HG02588 (cell line): Measurements from ENCODE around the gene RAD51D.
"Not testable (repeated sequence)": the region's sequence is repeated elsewhere in the genome, so short reads cannot be mapped to it uniquely, and the experiment has no call there.

ENCODE experiments used
- ATAC-seq: cut with Tn5 transposase; IDR thresholded peaks from one replicate; pipeline ENCODE4 v1.9.1; 2021; ENCODE audit warnings: mild to moderate bottlenecking, moderate library complexity; ENCODE audit not compliant: unreplicated experiment

RAD51D gene

DNA sequence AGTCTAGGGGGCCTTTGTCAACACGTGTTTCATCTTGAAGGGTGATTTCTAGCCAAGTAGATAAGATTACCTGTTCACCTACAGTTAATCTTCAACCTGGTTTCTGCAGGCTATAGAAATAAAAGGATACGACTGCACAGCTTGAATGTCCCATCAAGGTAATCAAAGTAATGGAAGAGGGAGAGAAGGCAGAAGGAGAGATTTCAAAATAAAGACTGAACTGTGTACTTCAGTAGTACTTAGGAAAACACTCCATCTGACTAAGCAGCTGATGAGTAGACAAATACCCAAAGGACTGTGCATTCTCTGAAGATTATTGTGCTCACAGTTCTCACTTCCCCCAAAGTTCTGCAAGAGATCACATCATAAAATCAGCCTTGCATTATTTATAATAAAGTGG lies 50.3 kb downstream of the RAD51D start:
- no peak for ATAC-seq

DNA sequence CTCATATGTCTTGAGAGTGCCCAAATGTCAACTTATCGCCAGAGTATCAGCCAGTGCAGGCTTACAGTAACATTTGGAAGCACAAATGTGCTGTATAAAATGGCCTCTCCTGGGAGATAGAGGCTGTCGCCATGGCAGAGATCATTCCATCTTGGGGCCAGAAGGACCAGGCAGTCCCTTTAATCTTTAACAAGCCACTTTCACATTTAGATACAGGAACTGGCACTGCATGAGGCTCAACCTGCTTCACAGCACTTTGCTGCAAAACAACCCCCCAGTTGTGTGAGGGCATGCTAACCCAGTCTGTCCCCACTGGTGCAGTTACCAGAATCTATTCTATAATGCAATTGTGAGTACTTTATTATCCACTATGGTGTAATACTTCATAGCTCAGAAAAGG lies 51.4 kb downstream of the RAD51D start:
- no peak for ATAC-seq

DNA sequence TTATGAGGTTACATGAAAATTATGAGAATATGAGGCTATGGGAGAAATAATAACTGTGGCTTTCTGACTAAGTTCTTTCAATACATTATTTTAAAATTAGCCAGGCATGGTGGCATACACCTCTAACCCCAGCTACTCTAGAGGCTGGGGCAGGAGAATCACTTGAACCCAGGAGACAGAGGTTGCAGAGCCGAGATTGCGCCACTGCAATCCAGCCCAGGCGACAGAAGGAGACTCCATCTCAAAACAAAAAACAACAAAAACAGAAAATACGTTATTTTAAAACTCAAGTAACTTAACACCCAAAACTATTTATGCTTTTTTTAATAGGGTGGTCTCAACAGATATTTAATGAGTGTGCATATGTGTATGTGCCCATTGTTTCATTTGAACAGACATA lies 53.8 kb downstream of the RAD51D start:
- no peak for ATAC-seq

DNA sequence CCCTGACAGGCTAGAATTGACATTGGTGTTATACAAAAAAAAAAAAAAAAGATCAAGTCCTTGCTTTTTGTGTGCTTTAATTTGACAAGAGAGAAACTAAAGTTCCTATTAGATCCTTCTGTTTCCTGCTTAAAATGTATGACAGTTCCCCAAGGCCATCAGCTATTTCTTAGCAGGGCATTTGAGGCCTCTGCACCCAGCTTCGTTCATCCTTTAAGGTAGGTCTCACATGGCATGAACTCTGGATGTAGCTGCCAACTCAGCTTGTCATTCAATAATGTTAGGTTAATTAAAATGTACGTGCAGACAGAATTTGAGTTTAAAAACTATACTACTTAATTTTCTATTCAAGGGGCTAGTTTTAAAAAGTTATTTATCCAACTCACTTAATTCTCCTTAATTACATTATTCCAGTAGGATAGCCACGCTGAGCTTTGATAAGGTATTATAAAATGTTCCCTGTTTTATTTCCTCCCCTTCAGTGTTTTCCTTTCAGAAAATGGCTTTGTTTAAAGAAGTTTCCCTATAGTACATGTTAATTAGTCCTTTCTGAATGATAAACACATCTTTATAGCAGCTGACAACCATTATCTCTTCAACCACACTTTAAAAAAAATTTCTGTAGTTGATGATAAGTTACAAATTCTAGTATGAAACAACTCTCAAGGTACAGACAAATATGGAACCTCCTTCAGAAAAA lies 55.0 kb downstream of the RAD51D start:
- ATAC-seq = no peak

DNA sequence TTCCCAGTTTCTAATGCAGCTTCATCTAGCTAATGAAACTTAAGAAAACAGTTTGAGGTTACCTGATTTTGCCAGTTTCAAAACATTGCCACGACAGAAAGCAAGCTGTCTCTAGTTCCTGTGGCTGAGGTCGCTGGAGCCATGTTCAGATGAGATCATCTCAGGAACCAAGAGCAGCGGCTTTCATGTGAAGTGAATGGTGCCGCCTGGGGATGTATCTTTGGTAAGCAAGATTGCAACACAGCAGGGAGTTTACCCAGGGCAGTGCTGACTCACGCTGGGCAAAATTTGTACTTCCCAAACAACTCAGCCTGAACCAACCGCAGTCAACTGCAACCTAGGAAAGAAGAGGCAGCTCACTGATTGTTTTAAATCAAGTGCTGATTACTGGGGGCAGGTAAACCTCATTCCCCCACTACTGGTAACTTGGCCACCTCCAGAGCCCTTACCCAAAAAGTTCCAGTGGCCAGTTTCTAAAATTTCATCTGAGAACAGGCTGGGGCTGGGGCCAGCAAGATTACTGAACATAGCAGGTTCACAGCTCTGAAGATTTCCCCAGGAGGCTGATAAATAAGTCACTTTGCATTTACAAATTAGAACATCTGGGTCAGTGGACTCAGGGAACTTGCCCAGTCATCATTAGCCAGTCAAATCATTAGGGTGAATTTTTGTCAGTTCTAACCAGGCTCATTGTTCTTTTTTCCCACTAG lies 56.0 kb downstream of the RAD51D start, which contains the start of gene RFFL:
RFFL (minus strand) TSS at position 194 of the 710 bp plus-strand sequence. CDS start 37,154 bp downstream, outside the sequence.
- ATAC-seq = peak; percentile 87

DNA sequence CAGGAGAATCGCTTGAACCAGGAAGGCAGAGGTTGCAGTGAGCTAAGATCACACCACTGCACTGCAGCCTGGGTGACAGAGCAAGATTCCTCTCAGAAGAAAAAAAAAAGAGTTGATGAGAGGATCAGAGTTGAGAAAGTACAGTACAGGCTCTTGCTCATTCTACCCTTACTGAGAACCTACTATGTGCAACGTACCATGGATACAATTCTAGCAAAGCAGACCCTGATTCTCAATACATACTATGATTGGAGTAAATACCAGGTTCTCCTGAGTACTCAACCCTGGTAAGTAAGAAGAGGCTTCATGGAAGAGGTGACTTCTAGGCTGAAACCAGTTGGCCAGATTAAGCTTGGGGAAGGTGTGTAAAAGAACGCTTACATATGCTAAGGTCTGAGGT lies 57.4 kb downstream of the RAD51D start:
- ATAC-seq = no peak

DNA sequence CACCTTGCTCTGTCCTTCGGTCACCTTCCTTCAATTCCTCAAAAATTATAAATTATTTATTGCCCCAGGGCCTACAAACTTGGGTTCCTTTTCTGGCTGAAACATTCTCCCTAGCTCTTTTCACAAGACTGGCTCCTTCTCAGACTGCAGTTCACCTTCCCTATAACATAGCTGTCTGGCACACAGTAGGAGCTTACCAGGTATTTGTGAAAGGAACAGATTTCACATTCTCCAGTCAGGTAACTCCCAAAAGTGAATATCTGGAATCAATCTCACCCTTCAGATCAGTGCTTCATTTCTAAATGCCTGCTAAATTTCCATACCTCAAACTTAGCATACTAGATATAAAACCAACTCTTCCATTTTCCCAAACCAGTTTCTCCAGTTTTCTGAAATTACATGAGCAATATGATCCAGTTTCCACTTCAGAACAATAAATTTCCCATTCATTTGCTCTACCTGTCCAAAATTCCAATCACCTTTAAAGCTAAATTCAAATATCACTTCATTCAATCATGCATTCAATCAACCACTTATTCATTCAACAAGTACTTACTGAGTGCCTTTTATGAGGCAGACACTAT lies 62.2 kb downstream of the RAD51D start:
- no peak for ATAC-seq

DNA sequence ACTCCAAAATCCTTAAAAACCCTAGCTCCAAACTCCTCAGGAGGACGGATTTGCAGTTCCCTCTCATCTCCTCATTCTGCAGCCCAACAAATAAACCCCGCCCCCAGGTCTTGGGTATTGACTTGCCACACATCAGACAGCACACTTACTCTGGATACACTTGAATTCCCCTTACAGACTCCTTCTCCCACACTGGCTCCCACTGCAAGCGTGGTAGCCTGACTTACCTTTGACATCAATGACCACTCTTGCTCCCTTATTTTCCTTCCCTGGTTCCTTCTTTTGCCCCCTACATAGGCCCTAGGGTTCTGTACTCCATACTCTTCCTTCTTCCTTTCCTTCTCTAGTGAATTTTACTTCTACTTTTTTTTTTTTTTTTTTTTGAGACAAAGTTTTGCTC lies 63.6 kb downstream of the RAD51D start:
- ATAC-seq = no peak

DNA sequence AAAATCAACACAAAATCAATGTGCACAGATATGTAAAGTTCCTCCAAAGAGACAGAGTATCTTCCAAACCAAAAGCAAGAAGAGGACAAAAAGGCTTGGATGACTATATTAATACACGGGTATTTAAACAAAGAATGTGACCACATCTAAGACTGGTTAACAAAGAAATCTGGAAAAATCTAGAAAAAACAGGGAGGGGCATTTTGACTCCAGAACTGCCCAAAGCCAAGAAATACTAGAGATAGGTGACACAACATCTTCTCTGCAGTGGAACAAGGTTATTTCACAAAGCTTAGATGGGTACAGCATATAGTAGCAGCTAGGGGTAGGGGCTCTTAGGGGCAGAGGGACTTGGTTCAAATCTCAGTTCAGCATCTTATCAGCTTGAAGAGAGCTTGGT lies 66.5 kb downstream of the RAD51D start:
- no peak for ATAC-seq

DNA sequence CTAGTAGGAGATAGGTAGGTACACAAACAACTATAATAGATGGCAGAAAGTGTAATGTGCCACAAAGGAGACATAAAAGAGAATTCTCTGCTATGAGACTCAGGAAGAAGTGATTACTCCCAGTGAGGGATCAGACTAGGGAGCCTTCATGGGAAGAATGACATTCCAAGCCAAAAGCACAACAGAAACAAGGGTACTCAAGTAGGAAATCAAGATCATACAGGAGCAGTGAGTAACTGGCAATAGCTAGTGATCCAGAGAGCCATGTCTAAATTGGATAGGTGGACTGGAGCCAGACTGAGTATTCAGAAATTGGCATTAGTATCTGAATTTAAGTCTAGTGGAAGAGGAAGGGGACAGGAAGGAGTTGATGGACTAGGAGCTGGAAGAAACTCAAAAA lies 66.9 kb downstream of the RAD51D start:
- ATAC-seq = no peak

DNA sequence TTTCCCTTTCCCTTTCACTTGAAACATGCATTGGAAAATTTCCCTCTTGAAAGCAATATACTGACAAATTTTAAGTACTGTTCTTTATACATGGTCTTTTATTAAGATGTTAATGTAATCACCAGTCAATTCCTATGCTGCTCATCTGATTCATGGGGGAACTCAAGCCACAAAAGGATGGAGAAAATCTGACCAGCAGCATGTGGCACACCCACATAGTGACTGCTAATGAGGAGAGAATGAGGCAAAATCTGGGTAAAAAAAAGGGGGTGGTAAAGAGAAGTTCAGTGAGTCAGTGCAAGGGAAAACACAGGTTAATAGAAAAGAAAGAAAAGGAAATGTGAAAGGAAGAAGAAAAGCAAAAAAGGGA lies 67.4 kb downstream of the RAD51D start:
- ATAC-seq = no peak

DNA sequence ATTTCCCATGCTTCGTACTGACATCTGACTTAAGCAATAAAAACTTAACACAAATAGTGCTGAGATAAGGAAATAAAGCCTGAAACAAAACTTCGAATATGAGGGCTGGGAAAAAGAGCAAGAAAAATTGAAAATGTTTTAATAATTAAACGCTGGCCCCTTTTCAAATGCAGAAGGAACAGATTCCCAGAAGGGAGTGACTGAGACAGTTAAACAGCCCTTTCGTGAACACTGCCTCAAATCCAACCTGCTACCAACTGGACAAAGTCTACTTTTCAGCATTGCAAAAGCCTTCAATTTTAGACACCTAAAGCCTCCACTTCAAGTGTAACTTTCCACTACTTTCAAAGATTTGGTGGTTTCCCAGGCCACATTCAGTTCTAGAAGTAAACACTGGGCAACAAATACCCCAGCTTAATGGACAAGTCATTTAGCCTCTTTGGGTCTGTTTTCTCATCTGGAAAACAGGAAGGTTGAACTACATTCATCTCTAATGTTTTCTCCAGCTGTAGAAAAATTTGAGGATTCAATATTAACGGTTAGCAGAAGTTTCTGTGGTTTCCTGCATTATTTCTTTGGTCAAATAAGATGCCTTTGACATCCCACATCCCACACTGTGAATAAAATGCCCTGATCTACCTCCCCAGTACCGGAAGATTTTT lies 68.0 kb downstream of the RAD51D start:
- peak; percentile 43 for ATAC-seq

DNA sequence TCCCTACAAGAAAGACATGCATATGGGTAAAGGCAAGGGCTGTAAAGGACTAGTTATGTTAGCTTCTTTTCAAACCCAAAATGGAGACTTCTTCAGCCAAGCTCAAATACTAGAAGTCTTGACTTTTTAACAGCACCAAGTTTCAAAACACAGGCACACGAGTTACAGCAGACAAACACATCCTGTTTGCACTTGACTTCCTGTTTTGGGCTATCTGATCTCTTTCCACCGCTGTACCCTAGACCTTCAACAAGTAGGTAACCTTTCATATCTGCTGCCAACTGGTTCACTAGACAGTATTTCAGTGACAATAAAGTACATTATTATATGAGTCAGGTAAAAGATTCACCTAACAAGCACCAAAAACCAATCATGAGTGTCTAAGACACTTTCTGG lies 68.5 kb downstream of the RAD51D start:
- peak; percentile 54 for ATAC-seq

DNA sequence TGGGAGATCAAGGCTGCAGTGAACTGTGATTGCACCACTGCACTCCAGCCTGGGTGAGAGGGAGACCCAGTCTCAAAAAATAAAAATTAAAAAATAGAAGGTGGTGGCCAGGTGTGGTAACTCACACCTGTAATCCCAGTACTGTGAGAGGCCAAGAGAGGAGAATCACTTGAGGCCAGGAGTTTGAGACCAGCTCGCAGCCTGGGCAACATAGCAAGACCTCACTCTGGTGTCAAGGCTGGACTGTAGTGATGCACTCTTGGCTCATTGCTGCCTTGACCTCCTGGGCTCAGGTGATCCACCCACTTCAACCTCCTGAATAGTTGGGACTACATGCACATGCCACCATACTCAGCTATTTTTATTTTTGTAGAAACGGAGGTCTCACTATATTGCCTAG lies 69.5 kb downstream of the RAD51D start:
- no peak for ATAC-seq

DNA sequence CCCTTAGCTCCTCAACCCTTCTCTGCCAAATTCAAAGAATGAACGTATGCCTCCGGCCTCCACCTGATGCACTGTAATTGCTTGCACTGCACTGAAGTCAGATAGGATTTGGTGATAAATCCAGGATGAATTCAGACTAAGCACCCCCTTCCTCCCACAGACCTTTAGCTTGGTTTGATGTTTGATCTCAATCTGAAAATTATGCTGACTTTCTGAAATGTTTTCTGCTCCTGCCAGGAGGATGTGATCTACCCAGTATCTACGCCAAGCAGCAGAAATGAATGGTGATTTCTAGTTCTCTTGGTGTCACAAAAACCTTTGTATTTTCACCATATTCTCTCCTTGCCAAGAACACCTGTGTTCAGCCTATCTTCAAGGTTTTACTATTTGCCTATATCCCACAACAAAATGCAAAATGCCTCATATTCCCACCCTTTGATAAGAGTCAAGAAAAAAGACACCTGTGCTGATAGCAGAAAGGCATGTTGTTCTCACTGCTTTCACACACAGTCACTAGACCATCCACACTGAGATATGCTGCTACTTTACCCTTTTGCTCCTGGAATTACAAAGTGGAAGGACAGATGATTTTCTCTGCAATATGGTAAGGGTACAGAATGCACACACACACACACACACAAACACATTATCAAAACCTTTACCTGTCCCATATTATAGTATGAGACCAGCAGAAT lies 70.8 kb downstream of the RAD51D start:
- ATAC-seq = no peak

DNA sequence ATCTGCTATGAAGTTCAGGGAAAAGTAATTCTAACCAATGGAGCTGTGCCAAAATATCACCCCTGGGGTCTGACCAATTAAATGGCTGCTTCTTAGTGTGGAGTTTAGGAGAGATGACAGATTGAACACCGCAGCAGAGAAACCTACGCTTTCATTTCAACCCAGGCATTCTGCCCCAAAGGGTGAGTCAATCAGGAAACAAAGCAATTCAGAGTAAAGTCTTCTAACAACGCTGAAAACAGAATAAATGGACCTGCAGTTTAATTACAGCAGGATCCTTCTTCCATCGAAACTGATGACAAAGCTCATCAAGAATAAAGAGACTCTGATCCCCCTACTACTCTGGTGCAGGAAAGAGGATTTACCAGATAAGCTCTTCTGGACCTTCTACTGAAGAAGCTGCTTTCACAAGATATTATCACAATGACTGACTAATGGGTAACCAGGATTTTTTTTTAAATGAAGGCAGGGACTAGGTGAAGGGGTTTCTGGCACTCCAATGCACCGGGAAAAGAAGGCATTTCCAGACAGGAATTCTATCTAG lies 72.8 kb downstream of the RAD51D start:
- ATAC-seq = no peak

DNA sequence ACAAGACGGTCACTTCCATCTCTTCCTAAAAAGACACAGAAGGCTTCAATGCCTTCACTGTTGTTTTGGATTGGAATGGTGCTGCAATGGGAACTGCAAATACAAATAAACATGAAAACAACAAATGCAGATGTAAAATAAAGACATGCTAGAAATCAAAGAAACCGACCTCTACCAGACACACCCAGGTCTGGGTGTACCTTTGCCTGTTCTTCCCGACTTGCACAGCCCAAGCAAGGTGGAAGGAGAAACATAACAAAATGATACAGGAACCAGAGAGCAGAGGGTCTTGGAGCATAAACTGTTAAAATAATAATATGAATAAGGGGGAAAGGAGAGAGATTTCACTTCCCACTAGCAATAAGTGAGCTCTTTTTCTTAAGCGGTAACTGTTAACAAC lies 73.4 kb downstream of the RAD51D start:
- ATAC-seq = no peak

DNA sequence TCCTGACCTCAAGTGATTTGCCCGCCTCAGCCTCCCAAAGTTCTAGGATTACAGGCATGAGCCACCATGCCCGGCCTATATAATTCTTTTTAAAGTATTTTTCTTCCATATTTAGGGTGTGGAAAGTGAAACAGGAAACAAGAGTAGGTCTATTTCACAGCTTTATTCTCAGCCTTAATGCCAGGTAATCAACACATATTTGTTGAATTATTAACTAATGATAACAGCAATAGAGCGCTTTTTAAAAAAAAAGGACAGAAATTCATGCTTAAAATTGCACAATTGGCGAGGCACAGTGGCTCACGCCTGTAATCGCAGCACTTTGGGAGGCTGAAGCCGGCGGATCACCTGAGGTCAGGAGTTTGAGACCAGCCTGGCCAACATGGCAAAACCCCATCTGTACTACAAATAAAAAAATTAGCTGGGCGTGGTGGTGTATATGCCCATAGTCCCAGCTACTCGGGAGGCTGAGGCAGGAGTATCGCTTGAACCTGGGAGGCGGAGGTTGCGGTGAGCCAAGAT lies 74.1 kb downstream of the RAD51D start:
- ATAC-seq = not testable (repeated sequence)

DNA sequence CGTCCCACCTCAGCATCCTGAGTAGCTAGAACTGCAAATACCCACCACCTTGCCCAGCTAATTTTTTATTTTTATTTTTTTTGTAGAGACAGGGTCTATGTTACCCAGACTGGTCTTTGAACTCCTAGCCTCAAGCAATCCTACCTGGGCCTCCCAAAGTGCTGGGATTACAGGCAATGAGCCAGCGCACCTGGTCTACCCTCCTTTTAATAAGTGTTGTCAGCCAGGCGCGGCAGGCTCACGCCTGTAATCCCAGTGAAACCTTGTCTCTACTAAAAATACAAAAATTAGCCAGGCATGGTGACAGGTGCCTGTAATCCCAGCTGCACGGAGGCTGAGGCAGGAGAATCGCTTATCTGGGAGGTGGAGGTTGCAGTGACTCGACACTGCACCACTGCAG lies 75.5 kb downstream of the RAD51D start:
- ATAC-seq = no peak
